Neural crest cell (in vitro differentiated cells): ENCODE data around the gene RPS4Y1. TPM values are rescaled to one million over a fixed set of nuclear protein-coding genes. Genes with fewer than 3 reads are reported as not detected.

Experiments
- DNase-seq: peaks from one replicate; pipeline ENCODE4 v3.0.0; 2021; ENCODE audit warnings: low read depth, mixed read lengths, low spot score
- H3K27ac Mint-ChIP-seq: one replicate; pipeline ENCODE4 v1.8.0; 2021; ENCODE audit warnings: mild to moderate bottlenecking, mixed read lengths; ENCODE audit not compliant: unreplicated experiment
- H3K27me3 Mint-ChIP-seq: 2 replicates; pipeline ENCODE4 v1.8.0; 2021; ENCODE audit warnings: low read depth, mild to moderate bottlenecking, mixed read lengths
- H3K36me3 Mint-ChIP-seq: 2 replicates; pipeline ENCODE4 v1.8.0; 2021; ENCODE audit warnings: low read depth, mild to moderate bottlenecking, mixed read lengths
- H3K4me1 Mint-ChIP-seq: 2 replicates; pipeline ENCODE4 v1.8.0; 2021; ENCODE audit warnings: mixed read lengths
- H3K4me3 Mint-ChIP-seq: one replicate; pipeline ENCODE4 v1.8.0; 2021; ENCODE audit warnings: mild to moderate bottlenecking, mixed read lengths
- H3K9me3 Mint-ChIP-seq: 2 replicates; pipeline ENCODE4 v1.8.0; 2021; ENCODE audit warnings: mixed read lengths
- total RNA-seq: library from RNA; stranded (reverse); gene quantifications from 2 replicates; pipeline ENCODE4 v1.2.1, GENCODE V29; 2021
- TF ChIP-seq, protein P1 (sequence below): fragments of 200-600 bp; sonication (generic); conservative IDR thresholded peaks from 2 replicates; pipeline ENCODE4 v1.5.0; 2021; ENCODE audit warnings: antibody characterized with exemption, mild to moderate bottlenecking

Gene RPS4Y1
- total RNA-seq, 1 donor from 2014 or later, result not detected

- no peaks in the 10 kb centered on the region for H3K9me3 Mint-ChIP-seq
- no peaks in the 10 kb centered on the region for H3K27me3 Mint-ChIP-seq
- TF ChIP-seq, protein P1, sequence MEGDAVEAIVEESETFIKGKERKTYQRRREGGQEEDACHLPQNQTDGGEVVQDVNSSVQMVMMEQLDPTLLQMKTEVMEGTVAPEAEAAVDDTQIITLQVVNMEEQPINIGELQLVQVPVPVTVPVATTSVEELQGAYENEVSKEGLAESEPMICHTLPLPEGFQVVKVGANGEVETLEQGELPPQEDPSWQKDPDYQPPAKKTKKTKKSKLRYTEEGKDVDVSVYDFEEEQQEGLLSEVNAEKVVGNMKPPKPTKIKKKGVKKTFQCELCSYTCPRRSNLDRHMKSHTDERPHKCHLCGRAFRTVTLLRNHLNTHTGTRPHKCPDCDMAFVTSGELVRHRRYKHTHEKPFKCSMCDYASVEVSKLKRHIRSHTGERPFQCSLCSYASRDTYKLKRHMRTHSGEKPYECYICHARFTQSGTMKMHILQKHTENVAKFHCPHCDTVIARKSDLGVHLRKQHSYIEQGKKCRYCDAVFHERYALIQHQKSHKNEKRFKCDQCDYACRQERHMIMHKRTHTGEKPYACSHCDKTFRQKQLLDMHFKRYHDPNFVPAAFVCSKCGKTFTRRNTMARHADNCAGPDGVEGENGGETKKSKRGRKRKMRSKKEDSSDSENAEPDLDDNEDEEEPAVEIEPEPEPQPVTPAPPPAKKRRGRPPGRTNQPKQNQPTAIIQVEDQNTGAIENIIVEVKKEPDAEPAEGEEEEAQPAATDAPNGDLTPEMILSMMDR, result no peak
- no peak overlapping the region for H3K4me3 Mint-ChIP-seq
- H3K4me1 Mint-ChIP-seq, result no peaks in the 10 kb centered on the region
- no peak for DNase-seq
- H3K36me3 Mint-ChIP-seq, result no peaks in the 10 kb centered on the region
- no peak overlapping the region for H3K27ac Mint-ChIP-seq
Measured at GRCh38 chrY:2913066-2913815, 71.8 kb downstream of the RPS4Y1 start.

Other genes with a start within 250 kb of the RPS4Y1 start
- not detected in 2 replicates for gene SRY, start 53.9 kb upstream of the RPS4Y1 start, total RNA-seq
- gene ZFY, start 93.8 kb downstream of the RPS4Y1 start, total RNA-seq, result not detected in 2 replicates